Measurements from ENCODE around the gene C16orf54.
"Not testable (repeated sequence)": the region's sequence is repeated elsewhere in the genome, so short reads cannot be mapped to it uniquely, and the experiment has no call there.

Gene C16orf54

DNA sequence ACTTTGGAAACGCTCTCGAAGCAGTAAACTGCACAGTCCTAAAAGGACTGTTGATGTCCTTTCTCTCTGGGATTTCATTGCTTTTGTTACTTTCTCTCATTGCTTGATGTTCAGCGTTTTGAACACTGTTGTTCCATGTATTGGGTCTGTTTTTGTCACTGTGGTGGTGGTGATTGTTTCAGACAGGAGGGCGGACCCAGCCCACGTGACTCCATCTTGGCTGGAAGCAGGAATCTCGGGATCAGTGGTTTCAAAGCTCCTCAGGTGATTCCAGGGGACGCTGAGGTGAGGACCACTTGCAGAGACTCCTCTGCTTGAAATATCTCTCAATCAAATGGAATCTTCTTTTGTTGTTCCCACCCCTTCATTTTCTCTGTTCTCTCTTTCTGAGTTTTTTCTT lies 18.3 kb downstream of the C16orf54 start:
- Histone ChIP-seq H2AFZ (ENCODE audit: low read depth, low read length) (no peak overlapping the region), H3K27ac (ENCODE audit: low read length) (no peak overlapping the region)

DNA sequence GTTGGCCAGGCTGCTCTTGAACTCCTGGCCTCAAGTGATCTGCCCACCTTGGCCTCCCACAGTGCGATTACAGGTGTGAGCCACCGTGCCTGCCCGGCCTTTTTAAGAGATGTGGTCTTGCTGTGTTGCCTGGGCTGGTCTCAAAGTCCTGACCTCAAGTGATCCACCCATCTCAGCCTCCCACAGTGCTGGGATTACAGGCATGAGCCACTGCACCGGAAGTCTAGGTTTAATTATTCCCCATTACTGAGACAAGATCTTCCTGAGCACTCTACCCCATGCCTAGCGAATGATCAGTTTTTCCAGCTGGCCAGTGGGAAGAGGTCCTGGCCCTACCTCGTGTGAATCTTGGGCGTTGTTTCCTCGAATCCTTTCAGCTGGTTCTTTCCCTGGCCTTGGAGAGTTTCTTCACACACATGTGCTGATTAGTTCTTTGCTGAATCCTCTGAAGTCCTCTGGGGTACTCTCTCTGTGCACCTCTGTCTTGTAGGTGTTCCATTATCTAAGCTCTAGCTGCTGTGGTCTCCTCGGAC lies 18.9 kb downstream of the C16orf54 start:
- Histone ChIP-seq H3K36me3 (replicated peaks; ENCODE audit: low read depth, low read length) (no peaks in the 10 kb centered on the region), H3K9me3 (ENCODE audit: insufficient read depth, low read length) (no peaks in the 10 kb centered on the region), H3K27ac (ENCODE audit: low read length) (no peak overlapping the region), H3K79me2 (ENCODE audit: low read length) (no peaks in the 10 kb centered on the region), H3K4me2 (ENCODE audit: low read length) (no peak overlapping the region), H2AFZ (ENCODE audit: low read depth, low read length) (no peak overlapping the region), H3K9ac (ENCODE audit: low read length) (no peak overlapping the region), H3K27me3 (ENCODE audit: low read depth, low read length) (peaks cover 4% of the 10 kb centered on the region; the same call in 1 of the 2 replicates), H4K20me1 (ENCODE audit: insufficient read depth, low read length) (no peaks in the 10 kb centered on the region), H3K4me3 (ENCODE audit: low read length) (no peak overlapping the region), H3K4me1 (ENCODE audit: low read length) (peaks cover 13% of the 10 kb centered on the region)
- TF ChIP-seq CTCF (IDR thresholded peaks at IDR 0.05; ENCODE audit: low read depth, low read length) (no peak), EZH2phosphoT487 (IDR thresholded peaks at IDR 0.05; ENCODE audit: low read depth) (no peak)

More for the DNA sequence above, 18.3 kb downstream of the C16orf54 start:
- no peak overlapping the region for H3K9ac ChIP-seq (ENCODE audit: low read length)
- H3K36me3 ChIP-seq (replicated peaks; ENCODE audit: low read depth, low read length), result no peaks in the 10 kb centered on the region
- H3K79me2 ChIP-seq (ENCODE audit: low read length), result no peaks in the 10 kb centered on the region
- no peaks in the 10 kb centered on the region for H4K20me1 ChIP-seq (ENCODE audit: insufficient read depth, low read length)
- peaks cover 4% of the 10 kb centered on the region; the same call in 1 of the 2 replicates for H3K27me3 ChIP-seq (ENCODE audit: low read depth, low read length)
- H3K4me2 ChIP-seq (ENCODE audit: low read length), result no peak overlapping the region
- peaks cover 18% of the 10 kb centered on the region for H3K4me1 ChIP-seq (ENCODE audit: low read length)
- TF ChIP-seq CTCF (IDR thresholded peaks at IDR 0.05; ENCODE audit: low read depth, low read length) (no peak), EZH2phosphoT487 (IDR thresholded peaks at IDR 0.05; ENCODE audit: low read depth) (no peak)
- no peak overlapping the region for H3K4me3 ChIP-seq (ENCODE audit: low read length)
- no peaks in the 10 kb centered on the region for H3K9me3 ChIP-seq (ENCODE audit: insufficient read depth, low read length)

GRCh38 chr16:29721167-29721879 lies 24.5 kb downstream of the C16orf54 start:
- H3K9ac ChIP-seq (ENCODE audit: low read length); H3K27me3 ChIP-seq (ENCODE audit: low read depth, low read length); H4K20me1 ChIP-seq (ENCODE audit: insufficient read depth, low read length); H3K4me3 ChIP-seq (ENCODE audit: low read length); H2AFZ ChIP-seq (ENCODE audit: low read depth, low read length); H3K79me2 ChIP-seq (ENCODE audit: low read length); H3K27ac ChIP-seq (ENCODE audit: low read length); H3K9me3 ChIP-seq (ENCODE audit: insufficient read depth, low read length); H3K4me1 ChIP-seq (ENCODE audit: low read length); H3K36me3 ChIP-seq (replicated peaks; ENCODE audit: low read depth, low read length): not testable (repeated sequence)
- peak overlapping the region; percentile 41 for H3K4me2 ChIP-seq (ENCODE audit: low read length)
- peak; percentile 52 for TF ChIP-seq CTCF (IDR thresholded peaks at IDR 0.05; ENCODE audit: low read depth, low read length)

- Histone ChIP-seq H2AFZ (ENCODE audit: low read depth, low read length) (no peak overlapping the region), H4K20me1 (ENCODE audit: insufficient read depth, low read length) (no peaks in the 10 kb centered on the region), H3K27ac (ENCODE audit: low read length) (no peak overlapping the region), H3K9me3 (ENCODE audit: insufficient read depth, low read length) (no peaks in the 10 kb centered on the region), H3K4me1 (ENCODE audit: low read length) (peaks cover 2% of the 10 kb centered on the region; the same call in 1 of the 2 replicates), H3K4me3 (ENCODE audit: low read length) (no peak overlapping the region), H3K27me3 (ENCODE audit: low read depth, low read length) (no peaks in the 10 kb centered on the region), H3K9ac (ENCODE audit: low read length) (no peak overlapping the region), H3K79me2 (ENCODE audit: low read length) (no peaks in the 10 kb centered on the region), H3K36me3 (replicated peaks; ENCODE audit: low read depth, low read length) (no peaks in the 10 kb centered on the region), H3K4me2 (ENCODE audit: low read length) (no peak overlapping the region)
- TF ChIP-seq EZH2phosphoT487 (IDR thresholded peaks at IDR 0.05; ENCODE audit: low read depth) (no peak), CTCF (IDR thresholded peaks at IDR 0.05; ENCODE audit: low read depth, low read length) (no peak)
These were observed 25.1 kb downstream of the C16orf54 start for GRCh38 chr16:29720703-29721102.

Data from OCI-LY3 (cell line).